RWPE2 (cell line): Measurements from ENCODE around the gene ANTXR1.
A peak's percentile ranks its signal among the peaks of the same experiment; 100 is the strongest.

Source experiments
- ATAC-seq: fragments of 200-7000 bp; cut with Tn5 transposase; 3 replicates; pipeline ENCODE4 v1.9.1; 2021; ENCODE audit warnings: low read depth
- DNase-seq: peaks from one replicate; pipeline ENCODE4 v3.0.0-alpha.2; 2020; ENCODE audit warnings: low spot score
- H3K27ac ChIP-seq: fragments of 450-650 bp; 2 replicates; pipeline ENCODE4 v1.5.1; 2017; ENCODE audit warnings: mild to moderate bottlenecking; ENCODE audit not compliant: poor library complexity, severe bottlenecking
- H3K27me3 ChIP-seq: fragments of 250-450 bp; sonication (Bioruptor Pico); 2 replicates; pipeline ENCODE4 v1.5.1; 2021; ENCODE audit warnings: mild to moderate bottlenecking, moderate library complexity; ENCODE audit not compliant: insufficient read depth, poor library complexity, severe bottlenecking
- H3K36me3 ChIP-seq: fragments of 250-450 bp; sonication (Bioruptor Pico); 2 replicates; pipeline ENCODE4 v1.5.1; 2020; ENCODE audit warnings: low read depth, mild to moderate bottlenecking, moderate library complexity
- H3K4me1 ChIP-seq: fragments of 250-450 bp; sonication (Bioruptor Pico); 2 replicates; pipeline ENCODE4 v1.5.1; 2021; ENCODE audit warnings: mild to moderate bottlenecking, moderate library complexity; ENCODE audit not compliant: insufficient read depth, poor library complexity, severe bottlenecking
- H3K4me3 ChIP-seq: fragments of 250-450 bp; sonication (Bioruptor Pico); 2 replicates; pipeline ENCODE4 v1.5.1; 2021; ENCODE audit warnings: mild to moderate bottlenecking, moderate library complexity; ENCODE audit not compliant: severe bottlenecking
- H3K9me3 ChIP-seq: fragments of 250-450 bp; sonication (Bioruptor Pico); 2 replicates; pipeline ENCODE4 v1.5.1; 2021; ENCODE audit warnings: mild to moderate bottlenecking, moderate library complexity; ENCODE audit not compliant: severe bottlenecking
- CTCF ChIP-seq: fragments of 450-650 bp; IDR thresholded peaks from one replicate; pipeline ENCODE4 v1.5.1; 2017; ENCODE audit warnings: mild to moderate bottlenecking, moderate library complexity; ENCODE audit not compliant: poor library complexity, severe bottlenecking

ANTXR1 gene

DNA sequence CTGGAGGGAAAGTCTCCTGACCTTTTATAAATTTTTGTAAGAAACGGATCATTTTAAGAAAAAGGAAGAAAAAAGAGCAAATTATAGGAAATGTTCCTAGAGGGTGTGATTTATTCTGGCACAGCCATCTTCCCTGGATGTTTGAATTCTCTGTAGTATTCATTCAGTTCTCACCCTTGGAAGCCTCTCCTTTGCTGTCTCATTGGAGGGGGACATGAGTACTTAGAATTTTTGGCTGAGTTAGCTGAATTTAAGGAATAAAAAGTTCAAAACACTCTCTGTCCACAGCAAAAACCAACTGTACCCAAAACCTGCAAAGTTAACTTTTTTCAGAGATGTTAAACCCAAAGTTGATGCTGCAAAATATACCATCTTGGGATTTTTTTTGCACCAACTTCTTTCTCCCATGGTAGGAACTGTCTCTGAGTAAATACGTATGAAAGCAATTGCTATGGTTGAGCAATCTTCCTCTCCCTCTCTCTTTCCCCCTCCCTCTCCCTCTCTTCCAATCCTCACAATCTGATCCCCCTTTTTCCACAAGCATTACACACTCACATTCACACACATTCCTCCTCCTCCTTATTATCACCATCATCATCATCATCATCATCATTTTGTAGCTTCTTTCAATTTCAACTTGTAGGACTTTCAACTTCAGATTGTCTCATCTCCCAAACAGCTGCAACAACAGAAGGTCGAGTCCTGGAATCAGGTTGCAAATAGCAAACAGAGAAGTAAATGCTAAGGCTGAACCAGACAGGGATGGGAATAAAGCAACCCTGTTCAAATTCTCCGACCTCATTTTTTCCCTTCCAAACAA is 190.4 kb downstream of the ANTXR1 start:
- H3K27me3 ChIP-seq: no peaks in the 10 kb centered on the region
- H3K36me3 ChIP-seq: no peaks in the 10 kb centered on the region
- no peak overlapping the region for H3K27ac ChIP-seq
- no peaks in the 10 kb centered on the region for H3K4me1 ChIP-seq
- TF ChIP-seq CTCF: no peak
- ATAC-seq: no peak
- no peaks in the 10 kb centered on the region for H3K9me3 ChIP-seq
- DNase-seq: no peak
- no peak overlapping the region for H3K4me3 ChIP-seq

- Histone ChIP-seq H3K27ac (no peak overlapping the region), H3K9me3 (no peaks in the 10 kb centered on the region), H3K4me1 (no peaks in the 10 kb centered on the region), H3K36me3 (no peaks in the 10 kb centered on the region), H3K4me3 (no peak overlapping the region), H3K27me3 (no peaks in the 10 kb centered on the region)
- DNase-seq: no peak
- ATAC-seq: no peak
- TF ChIP-seq CTCF: no peak
Observed at GRCh38 chr2:69204654-69205053, 191.7 kb downstream of the ANTXR1 start.

GRCh38 chr2:69205076-69205475 is 192.1 kb downstream of the ANTXR1 start:
- no peak for ATAC-seq

GRCh38 chr2:69205491-69205890 is 192.5 kb downstream of the ANTXR1 start:
- ATAC-seq (no peak), DNase-seq (no peak)
- Histone ChIP-seq H3K4me3 (no peak overlapping the region), H3K36me3 (no peaks in the 10 kb centered on the region), H3K4me1 (no peaks in the 10 kb centered on the region), H3K27me3 (no peaks in the 10 kb centered on the region), H3K9me3 (no peaks in the 10 kb centered on the region), H3K27ac (no peak overlapping the region)
- no peak for TF ChIP-seq CTCF

More at GRCh38 chr2:69205076-69205475, 192.1 kb downstream of the ANTXR1 start:
- H3K36me3 ChIP-seq: no peaks in the 10 kb centered on the region
- H3K4me1 ChIP-seq: no peaks in the 10 kb centered on the region
- H3K9me3 ChIP-seq: no peaks in the 10 kb centered on the region
- no peak overlapping the region for H3K27ac ChIP-seq
- TF ChIP-seq CTCF: no peak
- DNase-seq: no peak
- no peak overlapping the region for H3K4me3 ChIP-seq
- no peaks in the 10 kb centered on the region for H3K27me3 ChIP-seq

DNA sequence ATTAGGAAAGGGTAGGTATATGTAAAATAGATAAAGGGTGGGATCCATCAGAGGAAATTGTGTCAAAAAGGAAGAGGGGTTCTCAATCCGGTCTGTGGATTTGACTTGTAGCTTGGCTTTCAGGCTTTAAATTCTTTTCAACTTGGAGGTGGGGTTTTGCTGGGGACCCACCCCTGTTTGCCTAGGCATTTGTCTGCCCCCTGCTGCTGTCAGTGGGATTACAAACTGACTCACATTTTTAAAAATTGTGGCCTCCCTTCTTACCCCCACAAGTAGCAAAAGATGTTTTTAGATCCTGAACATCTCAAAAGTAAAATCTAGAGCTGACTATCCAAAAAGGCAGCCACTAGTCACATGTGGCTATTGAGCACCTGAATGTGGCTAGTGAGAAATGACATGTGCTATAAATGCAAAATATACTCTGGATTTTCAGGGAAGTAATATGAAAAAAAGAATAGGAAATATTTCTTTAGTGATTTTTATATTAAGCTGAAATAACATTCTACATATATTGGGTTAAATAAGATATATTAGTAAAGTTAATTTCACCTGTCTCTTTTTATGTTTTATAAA is 195.1 kb downstream of the ANTXR1 start:
- H3K4me1 ChIP-seq: no peaks in the 10 kb centered on the region
- DNase-seq: no peak
- TF ChIP-seq CTCF: peak; percentile 36

More for the DNA sequence above, 195.1 kb downstream of the ANTXR1 start:
- ATAC-seq: no peak
- no peaks in the 10 kb centered on the region for H3K9me3 ChIP-seq
- H3K27ac ChIP-seq: no peak overlapping the region
- H3K4me3 ChIP-seq: no peak overlapping the region
- no peaks in the 10 kb centered on the region for H3K27me3 ChIP-seq
- H3K36me3 ChIP-seq: no peaks in the 10 kb centered on the region
